D341Med (cell line): ENCODE data around the gene ANKRD13D.
A peak's percentile ranks its signal among the peaks of the same experiment; 100 is the strongest.

Experiments
- DNase-seq: peaks from one replicate; pipeline ENCODE4 v3.0.0; 2012; ENCODE audit warnings: low spot score

The ANKRD13D gene

GRCh38 chr11:67286621-67287333 lies 2.3 kb upstream of the ANKRD13D start:
- no peak for DNase-seq

GRCh38 chr11:67287355-67288197 lies 1.5 kb upstream of the ANKRD13D start:
- no peak for DNase-seq

DNA sequence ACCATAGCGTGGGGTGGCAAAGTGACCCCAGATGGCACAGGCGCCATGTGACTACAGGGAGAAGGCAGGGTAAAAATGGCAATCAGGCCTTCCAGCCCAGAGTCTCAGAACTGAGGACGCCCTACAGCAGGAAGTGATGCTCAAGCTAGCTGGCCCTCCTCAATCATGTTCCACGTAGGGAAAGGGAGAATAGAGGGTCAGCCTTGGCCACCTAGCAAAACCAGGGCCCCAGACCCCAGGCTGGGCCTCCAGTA lies 978 bp upstream of the ANKRD13D start:
- DNase-seq: no peak

- peak; percentile 96 for DNase-seq
These were observed 464 bp upstream of the ANKRD13D start for GRCh38 chr11:67288452-67289225.

DNA sequence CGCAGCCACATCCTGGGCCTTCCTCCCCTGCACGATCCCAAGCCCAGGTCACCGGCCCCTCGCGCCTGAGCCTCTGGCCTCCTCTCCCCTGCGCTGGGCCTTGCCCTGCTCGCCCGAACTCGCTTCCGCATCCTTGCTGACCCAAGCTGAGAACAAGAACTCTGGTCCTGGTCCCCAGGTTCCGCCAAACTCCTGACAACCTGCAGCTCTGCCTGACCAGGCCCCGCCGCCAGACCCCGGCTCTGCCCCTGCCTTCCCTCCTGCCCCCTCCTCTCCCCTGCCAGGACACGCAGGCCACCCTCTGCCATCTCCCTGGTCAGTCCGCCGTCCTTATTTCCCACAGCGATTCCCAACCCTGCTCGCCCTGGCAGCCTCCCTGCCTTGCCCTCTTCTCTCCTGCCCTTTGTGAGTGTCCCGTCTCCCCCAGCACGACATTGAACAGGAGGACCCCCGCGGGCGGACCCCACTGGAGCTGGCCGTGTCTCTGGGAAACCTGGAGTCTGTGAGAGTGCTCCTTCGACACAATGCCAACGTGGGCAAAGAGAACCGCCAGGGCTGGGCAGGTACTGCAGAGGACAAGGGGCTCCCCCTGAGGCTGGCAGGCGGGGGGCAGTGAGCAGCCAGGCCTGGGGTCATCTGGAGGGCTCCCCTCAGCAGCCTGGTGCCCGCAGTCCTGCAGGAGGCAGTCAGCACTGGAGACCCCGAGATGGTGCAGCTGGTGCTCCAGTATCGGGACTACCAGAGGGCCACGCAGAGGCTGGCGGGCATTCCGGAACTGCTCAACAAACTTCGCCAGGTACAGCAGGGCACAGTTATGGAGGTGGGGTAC lies 762 bp downstream of the ANKRD13D start:
- DNase-seq: no peak

- no peak for DNase-seq
These were observed 1.7 kb downstream of the ANKRD13D start for GRCh38 chr11:67290801-67291200.

DNA sequence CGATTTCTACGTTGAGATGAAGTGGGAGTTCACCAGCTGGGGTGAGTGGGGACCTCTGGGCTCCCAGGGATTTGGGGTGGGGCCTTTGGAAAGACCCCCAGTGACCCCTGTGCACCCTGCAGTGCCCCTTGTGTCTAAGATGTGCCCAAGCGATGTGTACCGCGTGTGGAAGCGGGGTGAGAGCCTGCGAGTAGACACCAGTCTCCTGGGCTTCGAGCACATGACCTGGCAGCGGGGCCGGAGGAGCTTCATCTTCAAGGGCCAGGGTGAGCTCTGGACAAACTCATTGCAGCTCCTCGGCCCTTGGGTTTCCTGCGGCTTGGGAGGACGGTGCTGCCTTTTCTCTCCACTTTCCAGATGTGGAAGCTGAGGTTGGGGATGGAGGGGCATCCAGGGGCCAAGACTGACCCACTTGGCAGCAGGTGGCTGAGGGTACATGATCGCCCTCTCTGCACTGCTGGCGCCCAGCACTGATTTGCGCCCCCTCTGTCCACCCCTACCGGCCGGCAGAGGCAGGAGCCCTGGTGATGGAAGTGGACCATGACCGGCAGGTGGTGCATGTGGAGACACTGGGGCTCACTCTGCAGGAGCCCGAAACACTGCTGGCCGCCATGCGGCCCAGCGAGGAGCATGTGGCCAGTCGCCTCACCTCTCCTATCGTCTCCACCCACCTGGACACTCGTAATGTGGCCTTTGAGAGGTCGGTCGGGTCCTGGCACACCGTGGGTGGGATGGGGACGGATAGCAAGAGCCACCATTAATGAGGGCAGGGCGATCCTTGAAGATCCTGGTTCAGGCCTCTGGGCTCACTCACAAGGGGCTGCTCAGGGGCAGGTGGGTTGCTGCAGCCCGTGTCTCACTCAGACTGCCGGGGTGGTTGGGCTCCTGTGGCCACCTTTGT lies 2.6 kb downstream of the ANKRD13D start:
- no peak for DNase-seq

DNA sequence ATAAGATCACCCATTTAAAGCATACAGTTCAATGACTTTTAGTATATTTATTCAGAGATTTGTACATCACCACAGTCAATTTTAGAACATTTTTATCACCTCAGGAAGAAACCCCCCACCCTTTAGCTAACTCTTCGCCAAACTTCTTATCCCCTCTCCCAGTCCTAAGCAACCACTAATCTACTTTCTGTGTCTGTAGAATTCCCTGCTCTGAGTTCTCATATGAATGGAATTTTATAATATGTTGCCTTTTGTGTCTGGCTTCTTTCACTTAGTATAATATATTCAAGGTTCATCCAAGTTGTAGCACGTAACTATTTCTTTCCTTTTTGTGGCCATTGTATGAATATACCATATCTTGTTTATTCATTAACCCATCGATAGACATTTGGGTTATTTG lies 3.6 kb downstream of the ANKRD13D start:
- DNase-seq: no peak

- no peak for DNase-seq
These were observed 4.0 kb downstream of the ANKRD13D start for GRCh38 chr11:67293090-67293489.

- DNase-seq: no peak
These were observed 6.7 kb downstream of the ANKRD13D start for GRCh38 chr11:67295846-67296245.

DNA sequence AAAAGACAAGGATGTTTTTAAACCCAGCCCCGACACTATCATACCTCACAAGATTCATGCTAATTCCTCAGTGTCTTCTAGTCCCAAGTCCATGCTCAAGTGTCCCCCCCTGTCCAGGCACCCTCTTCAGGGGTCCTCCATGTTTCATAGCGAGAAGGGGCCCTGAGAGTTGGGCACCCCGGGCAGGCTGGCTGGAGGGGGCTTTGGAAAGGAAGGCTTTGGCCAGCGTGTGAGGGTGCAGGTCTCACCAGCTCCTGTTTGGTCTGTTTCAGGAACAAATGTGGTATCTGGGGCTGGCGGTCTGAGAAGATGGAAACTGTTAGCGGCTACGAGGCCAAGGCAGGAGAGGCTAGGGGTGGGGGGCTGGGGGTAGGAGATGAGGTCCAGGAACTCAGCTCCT lies 9.7 kb downstream of the ANKRD13D start:
- DNase-seq: no peak

DNA sequence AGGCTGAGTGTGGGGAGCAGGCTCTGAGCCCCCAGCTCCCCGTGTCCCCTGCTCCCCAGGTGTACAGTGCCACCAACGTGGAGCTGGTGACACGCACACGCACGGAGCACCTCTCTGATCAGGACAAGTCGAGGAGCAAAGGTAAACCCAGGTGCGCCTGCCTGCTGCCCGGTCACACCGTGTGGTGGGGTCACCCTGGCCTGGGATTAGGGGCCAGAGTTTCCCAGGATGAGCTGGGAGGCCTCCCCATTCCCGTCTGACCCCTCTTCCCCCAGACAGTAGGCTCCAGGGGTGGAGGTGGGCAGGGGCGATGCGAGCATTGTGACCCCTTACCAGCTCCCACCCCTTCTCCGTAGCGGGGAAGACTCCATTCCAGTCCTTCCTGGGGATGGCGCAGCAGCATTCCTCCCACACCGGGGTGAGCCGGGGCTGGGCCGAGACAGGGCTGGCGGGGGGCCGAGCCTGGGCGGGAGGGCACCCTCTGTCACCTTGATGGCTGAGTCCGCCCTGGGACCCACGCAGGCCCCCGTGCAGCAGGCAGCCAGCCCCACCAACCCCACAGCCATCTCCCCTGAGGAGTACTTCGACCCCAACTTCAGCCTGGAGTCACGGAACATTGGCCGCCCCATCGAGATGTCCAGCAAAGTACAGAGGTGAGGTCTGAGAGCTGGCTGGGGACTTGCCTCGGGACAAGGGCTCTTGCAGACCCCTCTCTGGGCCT lies 10.5 kb downstream of the ANKRD13D start:
- no peak for DNase-seq

DNA sequence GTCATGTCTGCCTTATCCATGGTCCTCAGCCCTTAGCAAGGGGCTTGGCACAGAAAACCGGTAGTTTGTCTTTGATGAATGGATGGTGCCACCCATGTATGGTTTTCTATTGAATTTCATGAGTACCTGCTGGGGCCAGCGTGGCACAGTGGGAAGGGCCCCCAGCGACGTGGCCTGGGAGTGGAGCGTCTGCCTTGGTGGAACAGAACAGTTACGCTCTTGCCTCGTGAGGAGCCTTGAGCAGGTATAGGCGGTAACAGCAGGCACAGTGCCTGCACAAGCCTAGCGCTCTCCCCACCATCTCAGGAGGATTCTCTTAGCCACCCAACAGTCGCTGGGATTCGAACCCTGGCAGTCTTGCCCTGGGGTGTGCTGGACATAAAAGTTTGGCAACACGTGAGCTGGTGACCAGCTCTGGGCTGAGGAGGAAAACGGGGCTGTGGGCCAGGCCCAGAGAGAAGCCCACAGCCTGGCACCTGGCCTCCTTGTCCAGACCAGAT lies 11.2 kb downstream of the ANKRD13D start:
- DNase-seq: no peak

GRCh38 chr11:67300756-67301312 lies 11.7 kb downstream of the ANKRD13D start:
- peak; percentile 9 for DNase-seq

DNA sequence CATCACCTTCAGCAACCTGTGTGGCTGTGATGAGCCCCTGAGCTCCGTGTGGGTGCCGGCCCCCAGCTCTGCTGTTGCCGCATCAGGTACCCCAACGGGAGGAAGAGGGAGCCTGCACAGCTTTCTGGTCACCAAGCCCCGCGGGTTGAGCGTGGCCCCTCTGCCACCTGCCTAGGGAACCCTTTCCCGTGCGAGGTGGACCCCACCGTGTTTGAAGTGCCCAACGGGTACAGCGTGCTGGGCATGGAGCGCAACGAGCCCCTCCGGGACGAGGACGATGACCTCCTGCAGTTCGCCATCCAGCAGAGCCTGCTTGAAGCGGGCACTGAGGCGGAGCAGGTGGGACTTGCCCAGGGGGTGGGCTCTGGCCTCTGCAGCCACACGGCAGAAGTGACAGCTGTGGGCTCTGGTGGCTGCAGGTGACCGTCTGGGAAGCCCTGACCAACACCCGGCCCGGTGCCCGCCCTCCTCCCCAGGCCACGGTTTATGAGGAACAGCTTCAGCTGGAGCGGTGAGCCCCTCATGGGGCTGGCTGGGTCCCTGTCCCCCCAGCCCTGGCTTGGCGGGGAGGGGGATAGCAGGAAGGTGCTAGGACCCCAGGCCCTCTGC lies 12.3 kb downstream of the ANKRD13D start:
- peak; percentile 18 for DNase-seq

DNA sequence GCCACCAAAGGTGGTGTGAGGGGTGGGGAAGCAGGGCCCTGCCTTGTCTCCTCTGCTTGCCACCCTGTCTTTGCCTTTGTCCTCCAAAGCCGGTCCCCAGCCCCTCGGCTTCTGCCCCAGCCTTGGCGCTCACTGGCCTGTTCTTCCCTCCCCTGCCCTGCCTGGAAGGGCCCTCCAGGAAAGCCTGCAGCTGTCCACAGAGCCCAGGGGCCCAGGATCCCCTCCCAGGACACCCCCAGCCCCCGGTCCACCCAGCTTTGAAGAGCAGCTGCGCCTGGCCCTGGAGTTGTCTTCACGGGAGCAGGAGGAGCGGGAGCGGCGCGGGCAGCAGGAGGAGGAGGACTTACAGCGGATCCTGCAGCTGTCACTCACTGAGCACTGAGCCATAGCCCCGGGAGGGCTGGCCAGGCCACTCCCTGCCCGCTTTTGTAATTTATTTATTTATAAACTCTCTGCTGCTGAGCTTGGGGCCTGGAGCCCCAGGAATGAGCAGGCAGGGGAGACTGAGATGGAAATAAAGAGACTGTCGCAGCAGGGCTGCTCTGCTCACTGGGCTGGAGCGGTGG lies 12.9 kb downstream of the ANKRD13D start:
- peak; percentile 57 for DNase-seq

DNA sequence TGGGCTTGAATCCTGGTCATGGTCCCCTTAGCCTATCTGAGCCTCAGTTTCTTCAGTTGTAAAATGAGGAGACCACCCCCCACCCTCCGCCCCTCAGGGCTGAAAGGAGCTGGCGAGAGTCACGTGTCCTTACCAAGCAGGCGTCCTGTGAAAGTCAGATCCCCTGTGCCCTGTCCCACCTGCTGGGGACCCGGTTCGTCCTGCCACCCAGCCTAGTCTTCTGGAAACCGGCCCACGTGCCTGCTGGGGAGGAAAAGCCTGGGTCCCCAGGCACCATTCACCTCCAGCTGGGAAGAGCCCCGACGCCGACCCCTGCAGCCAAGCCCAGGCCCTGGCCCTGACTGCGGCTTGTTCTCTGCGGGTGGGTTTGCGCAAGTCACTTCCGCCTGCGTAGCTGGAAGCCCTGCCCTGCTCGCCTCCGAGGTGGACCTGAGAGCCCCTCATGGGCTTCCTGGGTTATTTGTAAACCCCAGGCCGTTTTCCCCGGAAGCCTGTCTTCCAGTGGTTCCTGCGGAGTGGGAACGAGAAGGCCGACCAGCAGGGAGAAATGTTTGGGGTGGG lies 13.5 kb downstream of the ANKRD13D start:
- peak; percentile 28 for DNase-seq

DNA sequence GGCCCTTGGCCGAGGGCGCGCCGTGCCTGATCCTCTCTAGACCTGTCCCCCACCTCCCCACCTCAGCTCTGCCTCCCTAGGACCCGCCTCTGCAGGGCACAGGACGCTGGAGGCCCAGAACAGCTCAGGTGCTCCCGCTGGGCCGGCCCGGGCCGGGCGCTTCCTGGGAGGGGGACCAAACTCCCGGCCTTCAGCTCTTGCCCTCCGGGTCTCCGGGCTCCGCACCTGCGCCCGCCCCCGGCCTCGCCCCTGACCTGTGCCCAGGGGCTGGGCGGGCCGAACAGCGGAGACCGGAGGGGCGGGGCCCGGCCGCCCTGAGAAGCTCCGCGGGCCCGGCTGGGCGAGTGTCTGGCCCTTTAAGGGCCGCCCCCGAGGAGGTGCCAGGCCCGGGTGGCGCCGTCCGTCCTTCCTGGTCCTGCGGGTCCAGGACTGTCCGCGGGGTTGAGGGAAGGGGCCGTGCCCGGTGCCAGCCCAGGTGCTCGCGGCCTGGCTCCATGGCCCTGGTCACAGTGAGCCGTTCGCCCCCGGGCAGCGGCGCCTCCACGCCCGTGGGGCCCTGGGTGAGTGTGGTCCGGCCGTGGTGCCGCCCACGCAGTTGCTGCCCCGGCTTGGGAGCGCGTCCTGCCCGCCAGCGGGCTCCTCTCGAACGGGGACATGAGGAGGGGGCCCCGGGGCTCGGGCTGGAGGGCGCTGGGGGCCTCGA lies 14.2 kb downstream of the ANKRD13D start, which contains the start of gene SSH3:
Gene SSH3, plus strand, starts transcription at position 399 of the 703 bp plus-strand sequence. Its CDS starts 96 bp downstream, at position 495.
- DNase-seq: peak; percentile 58
